ENCODE results near the gene SWT1. TPM values are rescaled to one million over a fixed set of nuclear protein-coding genes. Genes with fewer than 3 reads are reported as not detected.
"Not testable (repeated sequence)": the region's sequence is repeated elsewhere in the genome, so short reads cannot be mapped to it uniquely, and the experiment has no call there.

Gene SWT1
- total RNA-seq, 1 donor from 2014 or later, result 3.2 TPM

GRCh38 chr1:185318431-185319138 lies 161.6 kb downstream of the SWT1 start:
- no peak for DNase-seq (ENCODE audit: low read depth, low spot score)

GRCh38 chr1:185319139-185319475 lies 162.1 kb downstream of the SWT1 start:
- no peak for DNase-seq (ENCODE audit: low read depth, low spot score)

GRCh38 chr1:185321104-185321503 lies 164.1 kb downstream of the SWT1 start:
- not testable (repeated sequence) for DNase-seq (ENCODE audit: low read depth, low spot score)

- not testable (repeated sequence) for DNase-seq (ENCODE audit: low read depth, low spot score)
These were observed 164.8 kb downstream of the SWT1 start for GRCh38 chr1:185321653-185322221.

- no peak for DNase-seq (ENCODE audit: low read depth, low spot score)
These were observed 165.7 kb downstream of the SWT1 start for GRCh38 chr1:185322636-185323035.

GRCh38 chr1:185324118-185324517 lies 167.2 kb downstream of the SWT1 start:
- DNase-seq (ENCODE audit: low read depth, low spot score), result no peak

- DNase-seq (ENCODE audit: low read depth, low spot score), result no peak
These were observed 168.4 kb downstream of the SWT1 start for GRCh38 chr1:185325413-185325812.

- DNase-seq (ENCODE audit: low read depth, low spot score), result no peak
These were observed 171.3 kb downstream of the SWT1 start for GRCh38 chr1:185328255-185328654.

GRCh38 chr1:185334182-185334581 lies 177.2 kb downstream of the SWT1 start:
- no peak for DNase-seq (ENCODE audit: low read depth, low spot score)

GRCh38 chr1:185337246-185337645 lies 180.3 kb downstream of the SWT1 start:
- DNase-seq (ENCODE audit: low read depth, low spot score), result no peak

- no peak for DNase-seq (ENCODE audit: low read depth, low spot score)
These were observed 182.0 kb downstream of the SWT1 start for GRCh38 chr1:185338719-185339622.

- no peak for DNase-seq (ENCODE audit: low read depth, low spot score)
These were observed 184.3 kb downstream of the SWT1 start for GRCh38 chr1:185341196-185341781.

Other genes starting within 250 kb of the SWT1 start
- gene NIBAN1, start 182.7 kb upstream of the SWT1 start, total RNA-seq, result 12.3 and 14.9 TPM in 2 replicates
- 21.5 and 39.6 TPM in 2 replicates for gene RNF2, start 111.6 kb upstream of the SWT1 start, total RNA-seq
- 15.0 and 38.3 TPM in 2 replicates for gene TRMT1L, start 214 bp upstream of the SWT1 start, total RNA-seq
- gene IVNS1ABP, start 160.1 kb downstream of the SWT1 start, total RNA-seq, result 58.6 and 84.9 TPM in 2 replicates